K562 (cell line): ENCODE data around the gene SAMD14. TPM values are rescaled to one million over a fixed set of nuclear protein-coding genes. Genes with fewer than 3 reads are reported as not detected.

ENCODE experiments used
- AFF4 ChIP-seq: sonication (generic); formaldehyde crosslinking; IDR thresholded peaks from 2 replicates; pipeline ENCODE4 v1.8.0; 2023; ENCODE audit warnings: mild to moderate bottlenecking, missing genetic modification reagents
- ARHGAP35 ChIP-seq: fragments of 450-650 bp; IDR thresholded peaks from 2 replicates; pipeline ENCODE4 v1.6.1; 2018; ENCODE audit not compliant: partially characterized antibody
- CBFB ChIP-seq: sonication (generic); formaldehyde crosslinking; IDR thresholded peaks from 2 replicates; pipeline ENCODE4 v1.4.0; 2020; ENCODE audit warnings: mild to moderate bottlenecking, missing genetic modification reagents
- CHAMP1 ChIP-seq: fragments of 450-650 bp; IDR thresholded peaks from 2 replicates; pipeline ENCODE4 v1.6.1; 2016; ENCODE audit warnings: mild to moderate bottlenecking
- KAT8 ChIP-seq: fragments of 450-650 bp; IDR thresholded peaks from 2 replicates; pipeline ENCODE4 v1.6.1; 2016; ENCODE audit warnings: low read depth, mild to moderate bottlenecking
- MTA1 ChIP-seq: fragments of 450-650 bp; IDR thresholded peaks from 2 replicates; pipeline ENCODE4 v1.6.1; 2017; ENCODE audit warnings: borderline replicate concordance
- SNAPC5 ChIP-seq: fragments of 250-450 bp; sonication (Bioruptor Pico); IDR thresholded peaks from 2 replicates; pipeline ENCODE4 v1.8.0; 2021; ENCODE audit warnings: moderate library complexity, mild to moderate bottlenecking, inconsistent platforms
- ZBTB12 ChIP-seq: fragments of 250-450 bp; sonication (Bioruptor Pico); IDR thresholded peaks from 2 replicates; pipeline ENCODE4 v1.4.0; 2020
- ZNF318 ChIP-seq, 2 experiments: fragments of 450-650 bp; IDR thresholded peaks; 2 replicates each; pipeline ENCODE4 v1.6.1; 2016; ENCODE audit warnings: mild to moderate bottlenecking in 2 of 2, borderline replicate concordance in 1 of 2, low read depth in 1 of 2, moderate library complexity in 1 of 2
- ZNF707 ChIP-seq: fragments of 250-450 bp; sonication (Bioruptor Pico); conservative IDR thresholded peaks from 2 replicates; pipeline ENCODE4 v1.8.0; 2022; ENCODE audit warnings: inconsistent platforms, mild to moderate bottlenecking, moderate library complexity
- polyA plus RNA-seq, 8 experiments: library from polyadenylated mRNA; depleted of rRNA in 4 of 8; stranded (reverse) in 5 of 8; unstranded in 3 of 8; fragments of >200 nt; fragmentation: Nextera tagmentation in 2 of 8; fragmentation: Illumina TruSeq in 1 of 8; extraction: Ambion mirVana in 2 of 8; extraction: Trizol in 1 of 8; gene quantifications; 2 replicates each; pipeline versions ENCODE4 v1.2.1 to v1.2.3, GENCODE V29; 2011 to 2014; ENCODE audit warnings: inconsistent platforms in 1 of 8, missing spikeins in 1 of 8
- total RNA-seq, 7 experiments: library from RNA; depleted of rRNA in 6 of 7; stranded (reverse); fragments of >200 nt in 6 of 7; fragmentation: Illumina TruSeq in 2 of 7; extraction: Trizol in 2 of 7; gene quantifications; 2 replicates each; pipeline versions ENCODE4 v1.2.1 to v1.2.3, GENCODE V29; 2011 to 2021; ENCODE audit warnings: low replicate concordance in 1 of 7

The SAMD14 gene
- total and polyA plus RNA-seq, 9 of the 15 experiments (the other 6 are each of a cell fraction or from before 2014, with no cell fraction given), result 0.04 to 0.07 TPM; not detected in 7

- TF ChIP-seq KAT8, result no peak
- TF ChIP-seq AFF4, result no peak
- TF ChIP-seq CHAMP1, result no peak
- TF ChIP-seq ARHGAP35, result no peak
- no peak for TF ChIP-seq CBFB (CRISPR knock-in tag)
- peak; percentile 76 for TF ChIP-seq MTA1
- no peak for TF ChIP-seq SNAPC5
- TF ChIP-seq ZNF318 (IDR thresholded peaks at IDR 0.05; ENCODE audit: borderline replicate concordance in 1 of 2, low read depth in 1 of 2), result peak in 1 of 2 experiments; percentile 75; a peak in 1 of 4 replicates
- no peak for TF ChIP-seq ZBTB12 (CRISPR knock-in tag)
- no peak for TF ChIP-seq ZNF707 (CRISPR knock-in tag)
Measured at GRCh38 chr17:50151937-50152547, 22.1 kb upstream of the SAMD14 start (continued).
